Pons (tissue), 1 donor: ENCODE measurements around the gene SSR1.
"Not testable (repeated sequence)": the region's sequence is repeated elsewhere in the genome, so short reads cannot be mapped to it uniquely, and the experiment has no call there.

Source experiments
- DNase-seq: peaks from one replicate; pipeline ENCODE4 v3.0.0-alpha.2; 2016; ENCODE audit warnings: low spot score

Gene SSR1

DNA sequence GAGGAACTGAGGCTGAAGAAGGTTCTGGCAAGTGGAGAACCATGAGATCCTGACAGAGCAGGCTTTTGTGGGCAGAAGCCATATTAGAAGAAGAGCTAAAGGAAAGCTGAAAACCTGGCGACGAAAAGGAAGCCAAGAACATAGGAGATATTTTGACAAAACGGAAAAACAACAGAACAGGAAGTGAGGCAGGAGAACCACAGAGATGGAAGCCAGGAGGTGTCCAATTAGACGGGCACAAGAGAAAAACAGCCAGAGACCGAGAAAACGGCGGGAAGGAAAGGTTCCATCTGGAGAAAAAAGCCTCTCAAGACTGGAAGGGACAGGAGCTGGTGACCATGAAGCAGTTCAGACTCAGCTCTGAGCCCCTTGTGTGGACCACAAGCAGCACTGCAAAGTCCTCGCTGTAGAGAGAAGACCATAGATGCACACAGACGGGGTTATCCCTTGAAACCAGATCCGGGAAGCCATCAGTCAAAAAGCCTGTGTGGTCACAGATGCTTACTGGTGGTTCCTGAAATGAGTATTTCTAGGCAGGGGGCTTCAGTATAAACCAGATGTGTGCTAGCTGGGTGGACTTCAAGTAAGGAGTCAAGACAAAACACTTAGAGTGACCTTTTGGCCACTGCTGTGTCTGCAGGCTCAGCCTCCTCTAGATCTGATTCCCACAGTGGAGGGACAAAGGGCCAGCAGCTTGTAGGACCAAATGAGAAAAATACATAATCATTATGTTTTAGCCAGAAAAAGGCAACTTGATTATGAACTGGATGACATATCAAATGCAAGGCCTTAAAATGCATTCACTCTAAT lies 30.7 kb downstream of the SSR1 start:
- no peak for DNase-seq

- DNase-seq: no peak
Observed at GRCh38 chr6:7276199-7276524, 36.8 kb downstream of the SSR1 start.

DNA sequence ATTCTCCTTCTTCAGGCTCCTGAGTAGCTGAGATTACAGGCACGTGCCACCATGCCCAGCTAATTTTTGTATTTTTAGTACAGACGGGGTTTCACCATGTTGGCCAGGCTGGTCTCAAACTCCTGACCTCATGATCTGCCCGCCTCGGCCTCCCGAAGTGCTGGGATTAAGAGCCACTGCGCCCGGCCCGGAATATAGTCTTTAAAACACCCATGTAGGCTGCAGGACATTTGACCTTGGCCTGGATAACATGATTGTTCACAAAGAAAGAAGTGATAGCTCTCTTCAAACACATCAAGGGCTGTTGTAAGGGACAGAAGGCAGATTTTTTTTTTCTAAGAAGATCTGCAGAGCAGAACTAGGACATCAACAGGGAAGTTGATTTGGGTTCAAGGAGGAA lies 38.5 kb downstream of the SSR1 start:
- DNase-seq: not testable (repeated sequence)

DNA sequence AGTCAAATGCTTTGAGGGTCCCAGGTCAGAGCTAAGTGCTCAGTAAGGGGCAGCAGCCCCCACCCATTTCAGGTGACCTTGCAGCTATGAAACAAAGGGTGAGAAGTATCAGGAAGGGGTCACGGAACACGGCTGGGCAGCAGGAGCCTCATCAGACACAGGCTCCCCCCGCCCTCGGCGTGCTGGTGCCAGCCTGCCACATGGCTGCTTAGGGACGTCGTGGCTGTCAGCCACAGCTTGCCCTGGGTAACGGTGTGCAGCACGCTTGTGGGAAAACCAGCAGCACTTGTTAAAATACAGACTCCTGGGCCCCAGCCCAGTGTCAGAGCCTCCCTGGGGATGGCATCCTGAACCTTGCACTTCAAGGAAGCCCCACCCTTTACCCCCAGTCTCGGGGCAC lies 39.3 kb downstream of the SSR1 start:
- no peak for DNase-seq

DNA sequence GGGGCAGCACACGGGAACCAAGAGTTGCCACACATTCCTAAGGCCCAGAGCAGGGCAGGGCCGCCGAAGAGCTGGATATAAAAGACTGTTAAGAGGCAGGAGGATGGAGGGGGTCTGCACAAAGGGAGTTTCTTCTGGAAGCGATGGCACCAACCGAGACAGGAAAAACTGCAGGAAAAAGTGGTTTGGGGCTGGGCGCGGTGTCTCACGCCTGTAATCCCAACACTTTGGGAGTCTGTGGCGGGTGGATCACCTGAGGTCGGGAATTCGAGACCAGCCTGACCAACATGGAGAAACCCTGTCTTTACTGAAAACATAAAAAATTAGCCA lies 41.8 kb downstream of the SSR1 start:
- DNase-seq: no peak

DNA sequence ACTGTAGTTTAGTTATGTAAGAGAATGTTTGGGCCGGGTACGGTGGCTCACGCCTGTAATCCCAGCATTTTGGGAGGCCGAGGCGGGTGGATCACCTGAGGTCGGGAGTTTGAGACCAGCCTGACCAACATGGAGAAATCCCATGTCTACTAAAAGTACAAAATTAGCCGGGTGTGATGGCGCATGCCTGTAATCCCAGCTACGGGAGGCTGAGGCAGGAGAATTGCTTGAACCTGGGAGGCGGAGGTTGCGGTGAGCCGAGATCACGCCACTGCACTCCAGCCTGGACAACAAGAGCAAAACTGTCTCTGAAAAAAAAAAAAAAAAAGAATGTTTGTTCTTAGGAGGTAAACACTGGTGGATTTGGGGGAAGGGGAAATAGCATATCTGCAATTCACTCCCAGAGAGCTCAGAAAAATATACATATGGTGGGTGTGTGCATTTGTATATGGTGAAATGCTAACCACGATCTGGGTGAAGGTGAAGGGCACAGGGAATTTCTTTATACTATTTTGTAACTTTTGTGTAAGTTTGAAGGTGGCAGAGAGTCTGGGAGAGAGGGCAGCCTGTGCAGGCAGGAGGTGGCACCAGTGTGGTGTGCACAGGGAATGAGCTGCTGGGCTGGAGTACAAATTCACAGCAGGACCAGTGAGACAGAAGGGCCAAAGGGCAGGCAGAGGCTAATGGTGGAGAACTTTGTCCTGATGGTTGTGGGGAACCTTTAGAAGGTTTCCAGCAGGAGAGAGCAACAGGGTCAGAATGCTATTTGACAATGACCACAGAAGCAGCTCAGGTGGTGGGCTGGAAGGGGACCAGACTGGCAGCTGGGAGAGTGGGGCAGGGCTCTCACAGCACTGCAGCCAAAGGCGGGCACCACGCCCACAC lies 42.4 kb downstream of the SSR1 start:
- no peak for DNase-seq

GRCh38 chr6:7269816-7270215 lies 43.2 kb downstream of the SSR1 start:
- no peak for DNase-seq

DNA sequence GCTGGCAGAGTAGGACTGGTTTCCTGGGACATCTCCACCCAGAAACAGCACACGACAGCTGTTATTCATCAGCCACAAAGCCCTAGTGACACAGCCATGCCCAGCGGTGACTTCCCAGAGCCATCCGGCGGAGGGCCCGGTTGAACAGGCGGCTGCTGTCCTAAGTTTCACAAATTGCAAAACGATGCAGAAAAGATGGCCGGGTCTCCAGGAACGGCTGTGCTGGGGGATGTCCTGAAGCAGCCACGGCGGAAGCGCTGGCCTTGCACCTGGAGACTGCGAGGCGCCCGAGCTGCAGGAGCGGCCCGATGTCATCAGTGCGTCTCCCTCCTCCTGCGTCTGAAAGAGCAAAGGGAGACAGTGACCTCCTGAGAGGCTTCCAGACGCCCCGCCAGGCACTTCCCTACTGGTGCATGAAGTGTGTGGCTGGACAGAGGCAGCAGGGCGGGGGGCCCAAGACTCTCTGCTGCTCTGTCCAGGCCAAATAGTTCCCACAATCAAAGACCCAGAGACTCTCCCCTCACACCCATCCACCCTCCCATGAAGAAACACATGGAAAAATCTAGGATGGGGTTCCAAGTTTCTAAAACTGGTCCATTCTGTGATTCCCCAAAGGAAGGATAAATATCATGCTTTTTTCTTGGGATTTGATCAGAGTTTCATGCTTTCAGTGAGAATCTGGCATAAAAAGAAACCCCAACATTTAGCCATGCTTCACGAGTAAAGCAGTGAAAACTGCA lies 44.0 kb downstream of the SSR1 start:
- DNase-seq: no peak

GRCh38 chr6:7268362-7268761 lies 44.6 kb downstream of the SSR1 start:
- no peak for DNase-seq

DNA sequence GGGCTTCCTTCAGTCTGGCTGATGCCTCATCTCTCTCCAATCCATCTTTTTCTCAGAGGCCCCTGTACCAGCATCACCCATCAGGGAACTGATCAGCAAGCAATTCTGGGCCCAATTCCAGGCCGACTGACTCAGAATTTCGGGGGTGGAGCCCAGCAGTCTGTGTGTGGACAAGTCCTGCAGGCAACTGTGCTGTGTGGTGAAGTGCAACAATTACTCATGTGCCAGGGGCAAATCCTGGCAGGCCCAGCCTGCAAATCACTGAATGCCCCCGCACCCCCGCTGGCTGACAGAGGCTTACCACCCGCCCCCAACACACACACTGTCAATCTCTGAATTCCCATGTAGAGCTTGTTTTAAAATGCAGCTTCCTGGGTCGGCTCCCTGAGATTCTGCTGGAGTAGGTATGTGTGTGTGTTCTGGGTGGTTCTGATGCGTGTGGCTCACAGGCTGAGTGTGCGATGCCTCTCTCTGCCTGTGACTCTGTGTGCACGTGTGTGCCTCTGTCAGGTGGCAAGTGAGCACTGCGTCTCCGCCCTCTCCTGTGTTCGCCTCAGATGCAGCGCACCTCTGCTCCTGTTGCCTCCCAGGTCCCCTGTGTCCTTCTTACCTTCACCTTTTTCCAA lies 45.4 kb downstream of the SSR1 start:
- no peak for DNase-seq

- DNase-seq: no peak
Observed at GRCh38 chr6:7267071-7267465, 45.9 kb downstream of the SSR1 start.

- not testable (repeated sequence) for DNase-seq
Observed at GRCh38 chr6:7265385-7265726, 47.6 kb downstream of the SSR1 start.

- DNase-seq: no peak
Observed at GRCh38 chr6:7264686-7265384, 48.2 kb downstream of the SSR1 start.

- no peak for DNase-seq
Observed at GRCh38 chr6:7264041-7264440, 49.0 kb downstream of the SSR1 start.

DNA sequence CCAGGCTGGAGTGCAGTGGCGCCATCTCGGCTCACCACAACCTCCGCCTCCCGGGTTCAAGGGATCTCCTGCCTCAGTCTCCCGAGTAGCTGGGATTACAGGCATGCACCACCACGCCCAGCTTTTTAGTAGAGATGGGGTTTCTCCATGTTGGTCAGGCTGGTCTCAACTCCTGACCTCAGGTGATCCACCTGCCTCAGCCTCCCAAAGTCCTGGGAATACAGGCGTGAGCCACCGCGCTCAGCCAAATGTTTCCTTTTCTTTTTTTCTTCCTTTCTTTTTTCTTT lies 49.5 kb downstream of the SSR1 start:
- not testable (repeated sequence) for DNase-seq

GRCh38 chr6:7262746-7263518 lies 50.1 kb downstream of the SSR1 start:
- DNase-seq: no peak

DNA sequence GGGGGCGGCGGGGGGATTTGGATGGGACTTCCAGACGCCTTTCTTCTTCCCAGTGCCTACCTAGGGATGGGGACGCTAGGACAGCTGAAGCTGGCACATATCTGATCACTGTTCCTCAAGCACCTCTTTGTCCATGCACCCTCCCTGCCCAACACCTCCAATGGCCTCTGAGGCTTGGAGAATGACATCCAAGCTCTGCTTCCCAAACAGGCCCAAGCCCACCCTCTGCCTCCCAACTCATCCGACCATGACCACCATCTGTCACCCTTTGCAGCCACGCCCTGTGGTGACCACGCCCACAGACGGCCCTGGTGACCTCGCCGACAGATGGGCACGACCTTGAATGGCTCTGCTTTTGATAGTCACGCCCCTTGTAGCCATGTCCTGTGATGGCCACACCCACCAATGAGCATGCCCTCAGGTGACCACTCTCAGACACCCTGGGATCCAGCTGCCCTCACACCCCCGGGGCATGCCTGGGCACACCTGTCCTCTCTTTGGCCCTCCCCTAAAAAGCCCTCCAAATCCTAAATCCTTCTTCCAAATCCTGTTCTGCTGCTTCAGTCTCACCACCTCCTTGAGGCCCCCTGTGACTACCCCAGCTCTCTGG lies 51.0 kb downstream of the SSR1 start:
- DNase-seq: no peak

GRCh38 chr6:7261032-7261841 lies 51.8 kb downstream of the SSR1 start:
- peak; percentile 86 for DNase-seq

- no peak for DNase-seq
Observed at GRCh38 chr6:7260291-7261031, 52.5 kb downstream of the SSR1 start.
